ENCODE measurements around the gene NRXN2. TPM values are rescaled to one million over a fixed set of nuclear protein-coding genes. Genes with fewer than 3 reads are reported as not detected.

Gene NRXN2
- total RNA-seq, 1 donor from 2014 or later: 13.8 TPM

GRCh38 chr11:64588701-64589100, 134.3 kb downstream of the NRXN2 start:
- DNase-seq: no peak

GRCh38 chr11:64586366-64586765, 136.6 kb downstream of the NRXN2 start:
- DNase-seq: no peak

DNA sequence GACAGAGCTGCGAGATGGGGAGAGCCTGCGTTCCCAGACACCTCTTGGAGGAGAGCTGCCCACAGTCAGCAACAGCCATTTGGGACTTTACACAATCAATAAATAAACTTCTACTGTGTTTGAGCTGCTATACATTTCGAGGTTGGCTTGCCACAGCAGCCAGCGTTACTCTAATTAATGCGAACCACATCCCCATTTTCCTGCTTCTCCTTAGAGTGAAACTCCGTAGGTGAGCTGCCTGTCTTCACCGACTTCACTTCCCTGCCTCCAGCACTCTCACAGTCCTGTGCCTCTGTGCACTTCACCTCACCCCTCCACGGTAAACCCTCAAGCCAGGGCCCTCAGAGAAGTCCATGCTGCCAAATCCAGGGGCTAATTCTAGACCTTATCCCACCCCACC, 137.8 kb downstream of the NRXN2 start:
- DNase-seq: no peak

GRCh38 chr11:64583296-64584262, 139.4 kb downstream of the NRXN2 start:
- no peak for DNase-seq

GRCh38 chr11:64582885-64583284, 140.1 kb downstream of the NRXN2 start:
- no peak for DNase-seq

DNA sequence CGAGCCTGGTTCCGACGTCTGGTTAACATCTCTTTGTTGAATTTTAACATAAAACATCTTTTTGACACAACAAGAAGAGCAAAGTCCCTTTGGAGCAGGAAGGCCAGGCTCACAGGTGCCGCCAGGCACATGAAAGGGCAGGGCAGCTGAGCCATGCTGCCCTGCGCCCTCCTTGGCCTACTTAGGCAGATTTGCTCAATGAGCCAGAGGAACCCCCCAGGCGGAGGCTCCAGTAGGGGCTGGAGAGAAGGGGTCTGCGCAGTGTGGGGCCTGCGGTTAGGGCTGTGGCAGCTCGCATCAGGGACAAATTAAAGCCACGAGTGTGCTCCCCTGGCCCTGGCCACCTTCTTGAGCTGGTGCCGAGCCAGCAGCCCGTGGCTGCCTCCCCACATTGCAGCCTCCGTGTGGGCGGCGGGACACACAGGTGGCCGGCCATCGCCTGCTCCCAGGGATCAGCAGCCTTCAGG, 141.9 kb downstream of the NRXN2 start:
- DNase-seq: no peak

GRCh38 chr11:64580412-64580811, 142.6 kb downstream of the NRXN2 start:
- DNase-seq: peak; percentile 72

GRCh38 chr11:64577202-64577601, 145.8 kb downstream of the NRXN2 start:
- DNase-seq: no peak

DNA sequence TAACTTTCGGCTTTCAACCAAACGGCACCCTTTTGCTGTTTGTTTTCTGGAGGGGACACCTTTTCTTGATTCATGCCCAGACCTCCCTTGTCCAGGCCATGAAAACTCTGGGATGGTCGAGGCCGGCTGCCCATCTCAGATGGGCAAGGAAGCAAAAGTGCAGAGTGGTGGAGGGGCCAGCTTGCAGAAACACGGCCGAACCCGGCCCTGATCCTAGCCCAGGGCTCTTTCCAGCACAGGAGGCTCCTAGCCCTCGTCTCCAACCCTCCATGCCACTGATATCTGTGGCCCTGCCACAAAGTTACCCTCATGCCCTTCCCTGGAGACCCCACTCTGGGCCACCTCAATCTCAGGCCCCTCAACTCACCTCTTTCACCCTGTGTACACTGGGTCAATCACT, 150.9 kb downstream of the NRXN2 start:
- no peak for DNase-seq

DNA sequence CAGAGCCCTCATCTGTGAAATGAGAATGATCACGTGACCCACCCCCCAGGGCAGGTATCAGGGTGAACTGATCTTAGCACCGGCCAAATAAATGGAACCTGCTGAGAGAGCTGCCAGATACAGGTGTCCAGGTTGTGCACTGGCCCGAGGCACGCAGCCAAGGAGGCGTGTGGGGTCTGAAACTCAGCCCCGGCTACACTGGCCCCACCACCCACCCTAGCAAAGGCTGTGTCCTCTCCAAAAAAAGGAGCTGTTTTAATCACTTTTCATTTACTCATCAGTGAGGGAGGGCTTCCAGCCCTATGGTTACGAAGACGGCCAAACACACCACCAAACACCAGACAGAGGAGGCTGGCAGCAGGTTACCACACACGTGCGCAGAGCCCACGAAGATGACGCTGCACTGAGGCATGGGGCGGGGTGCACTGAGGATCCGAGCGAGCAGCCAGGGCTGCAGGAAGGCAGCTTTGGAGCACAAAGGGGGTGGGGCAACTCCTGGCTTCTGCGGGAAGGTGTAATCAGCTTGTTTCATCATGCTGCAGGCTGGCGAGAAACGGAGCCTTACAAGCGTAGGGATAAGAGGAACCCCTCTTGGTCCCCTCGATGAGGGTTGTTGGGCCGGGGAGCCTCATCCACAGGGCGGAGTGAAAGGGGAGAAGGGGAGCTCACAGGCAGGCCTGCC, 151.4 kb downstream of the NRXN2 start:
- peak; percentile 50 for DNase-seq

- no peak for DNase-seq
These were observed 152.0 kb downstream of the NRXN2 start for GRCh38 chr11:64571050-64571409.

DNA sequence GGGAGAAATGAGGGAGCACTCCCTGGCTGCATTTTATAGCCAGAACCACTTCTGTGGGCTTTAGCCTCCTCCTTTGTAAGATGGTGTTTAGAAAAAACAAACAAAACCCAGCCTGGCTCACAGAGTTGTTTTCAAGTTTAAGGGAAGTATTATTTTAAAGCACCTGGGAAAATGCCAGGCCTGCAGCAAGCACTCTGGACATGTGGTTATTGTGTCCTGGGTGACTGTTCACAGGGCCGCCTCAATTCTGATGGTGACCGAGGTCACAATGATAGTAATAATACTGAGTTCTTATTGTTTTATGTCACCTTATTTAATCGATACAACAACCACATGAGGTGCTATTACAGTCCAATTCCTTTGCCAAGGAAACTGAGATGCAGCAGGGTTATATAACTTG, 152.7 kb downstream of the NRXN2 start:
- no peak for DNase-seq

DNA sequence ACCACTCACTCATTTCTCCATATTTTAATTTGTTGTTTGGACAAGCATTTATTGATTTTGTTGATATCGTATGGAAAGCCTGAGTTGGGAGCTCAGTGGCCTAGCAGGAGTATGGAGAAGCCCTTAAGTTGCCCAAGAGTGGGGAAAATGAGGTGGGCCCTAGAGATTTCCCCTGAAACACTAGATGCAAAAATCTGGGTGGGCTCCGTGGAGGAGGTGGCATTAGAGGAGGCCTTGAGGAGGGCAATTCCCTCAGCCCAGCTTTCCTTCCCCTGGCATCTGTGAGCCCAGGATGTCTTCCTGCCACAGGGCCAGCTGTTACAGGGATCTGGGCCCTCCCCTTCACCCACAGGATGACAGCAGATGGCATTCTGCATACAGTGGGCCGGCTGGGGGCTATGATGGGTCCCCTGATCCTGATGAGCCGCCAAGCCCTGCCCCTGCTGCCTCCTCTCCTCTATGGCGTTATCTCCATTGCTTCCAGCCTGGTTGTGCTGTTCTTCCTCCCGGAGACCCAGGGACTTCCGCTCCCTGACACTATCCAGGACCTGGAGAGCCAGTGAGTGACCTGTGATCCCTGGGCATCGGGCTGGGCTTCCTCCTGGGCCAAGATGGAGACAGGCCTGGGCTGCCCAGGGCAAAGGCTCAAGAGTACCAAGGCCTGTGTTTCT, 153.6 kb downstream of the NRXN2 start:
- DNase-seq: no peak

DNA sequence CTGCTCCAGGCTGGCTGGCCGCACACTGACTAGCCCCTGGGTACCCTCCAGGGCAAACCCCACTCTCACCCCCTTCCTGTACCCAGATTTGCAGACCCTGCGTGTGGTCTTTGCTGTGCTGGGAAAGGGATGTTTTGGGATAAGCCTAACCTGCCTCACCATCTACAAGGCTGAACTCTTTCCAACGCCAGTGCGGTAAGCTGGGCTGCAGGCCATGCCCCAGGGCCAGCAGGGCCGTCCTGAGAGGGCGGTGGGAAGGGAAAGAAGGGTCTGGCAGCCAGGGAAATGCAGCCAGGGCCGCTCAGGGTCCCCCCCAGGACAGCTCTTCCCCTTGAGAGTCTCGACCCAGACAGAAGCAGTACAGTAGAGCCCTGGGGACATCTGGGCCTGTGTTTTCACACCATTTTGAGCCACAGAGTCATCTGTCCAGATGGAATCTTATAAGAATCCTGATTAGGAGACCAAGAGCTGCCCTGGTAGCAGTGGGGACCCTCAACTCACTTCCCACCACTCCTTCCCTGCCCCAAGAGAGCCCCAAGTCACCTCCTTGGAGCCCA, 154.3 kb downstream of the NRXN2 start:
- DNase-seq: no peak

DNA sequence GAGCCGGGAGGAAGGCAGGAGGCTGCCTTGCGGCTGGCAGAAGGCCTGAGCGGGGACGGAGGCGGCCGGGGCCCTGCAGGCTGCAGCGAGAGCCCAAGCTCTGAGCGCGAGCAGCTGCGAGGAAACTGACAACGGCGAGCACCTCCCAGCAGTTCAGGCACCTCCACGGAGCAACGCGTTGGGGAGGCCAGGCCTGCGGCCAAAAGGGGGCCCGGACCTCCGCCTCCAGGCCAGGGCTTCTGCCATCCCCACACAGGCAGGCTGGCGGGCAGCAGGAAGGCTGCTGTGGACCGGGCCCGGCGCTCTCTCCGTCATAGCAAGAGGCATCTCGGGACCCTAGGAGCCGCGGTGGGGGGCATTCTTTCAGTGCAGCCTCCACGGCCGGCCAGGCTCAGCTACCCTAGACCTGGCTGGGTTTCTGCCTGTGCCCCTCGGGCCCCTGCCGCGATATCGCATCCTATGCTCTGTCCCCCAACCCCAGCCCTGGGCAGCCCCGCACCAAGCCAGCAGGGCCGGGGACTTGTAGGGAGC, 154.9 kb downstream of the NRXN2 start:
- DNase-seq: no peak

- DNase-seq: no peak
These were observed 155.8 kb downstream of the NRXN2 start for GRCh38 chr11:64566915-64567891.

DNA sequence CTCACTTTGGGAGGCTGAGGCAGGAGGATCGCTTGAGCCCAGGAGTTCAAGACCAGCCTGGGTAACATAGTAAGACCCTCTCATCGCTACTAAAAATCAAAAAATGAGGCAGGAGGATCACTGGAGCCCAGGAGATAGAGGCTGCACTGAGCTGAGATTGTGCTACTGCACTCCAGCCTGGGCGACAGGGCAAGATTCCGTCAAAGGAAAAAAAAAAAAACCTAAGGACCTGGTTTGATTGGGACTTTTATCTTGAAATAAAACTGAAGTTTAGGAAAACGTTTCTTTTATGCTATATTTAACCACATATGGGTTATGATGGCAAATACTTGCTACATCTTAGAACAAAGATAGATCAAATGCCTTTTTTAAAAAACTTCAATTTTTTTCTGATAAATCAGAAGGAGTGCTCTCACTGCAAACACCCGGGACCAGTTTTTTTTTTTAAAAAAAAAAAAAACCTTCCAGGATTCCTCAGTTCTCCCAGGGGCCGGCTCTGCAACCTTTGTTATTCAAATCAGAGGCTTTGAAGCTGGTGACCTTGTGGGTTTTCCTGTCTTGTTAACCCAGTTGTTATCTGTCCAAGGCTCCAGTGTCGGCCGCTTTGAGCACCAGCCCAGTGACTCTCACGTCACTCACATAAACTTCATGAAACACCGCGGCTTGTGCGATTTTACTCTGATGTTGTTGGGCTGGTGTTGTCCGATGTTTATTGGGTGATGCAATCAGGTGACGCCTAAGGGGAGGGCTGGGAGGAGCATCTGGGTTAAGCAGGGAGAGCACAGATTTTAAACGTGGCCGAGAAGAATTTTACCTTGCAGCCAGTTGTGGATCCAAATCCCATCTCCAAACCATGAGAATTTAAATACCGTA, 156.7 kb downstream of the NRXN2 start:
- peak; percentile 80 for DNase-seq

- DNase-seq: no peak
These were observed 157.8 kb downstream of the NRXN2 start for GRCh38 chr11:64564947-64565889.

- DNase-seq: no peak
These were observed 158.6 kb downstream of the NRXN2 start for GRCh38 chr11:64564419-64564818.
